Mammary epithelial cell (primary cell): ENCODE results near the gene MAPK14.
"Not testable (repeated sequence)": the region's sequence is repeated elsewhere in the genome, so short reads cannot be mapped to it uniquely, and the experiment has no call there.

Experiments used
- CTCF ChIP-seq, 2 donors: IDR thresholded peaks in 1 of 2; conservative IDR thresholded peaks in 1 of 2; 2 replicates each; pipeline ENCODE4 v1.5.1; 2011 to 2012; ENCODE audit warnings: inconsistent platforms in 2 of 2, low read length in 2 of 2, mild to moderate bottlenecking in 2 of 2, control low read depth in 1 of 2, low read depth in 1 of 2; ENCODE audit not compliant: insufficient read depth in 1 of 2; ENCODE audit errors: extremely low read depth in 1 of 2
- EZH2 ChIP-seq: IDR thresholded peaks from 2 replicates; pipeline ENCODE4 v1.6.1; 2012; ENCODE audit warnings: low read length, inconsistent platforms, borderline replicate concordance

GRCh38 chr6:36124346-36124745 lies 96.7 kb downstream of the MAPK14 start:
- TF ChIP-seq CTCF (conservative IDR thresholded peaks at IDR 0.05 in 1 of 2, IDR thresholded peaks at IDR 0.05 in 1 of 2; ENCODE audit: extremely low read depth in 1 of 2, insufficient read depth in 1 of 2, low read depth in 1 of 2, low read length in 2 of 2); EZH2: not testable (repeated sequence)
